ENCODE results near the gene ANXA2.

- TF ChIP-seq, protein P1, sequence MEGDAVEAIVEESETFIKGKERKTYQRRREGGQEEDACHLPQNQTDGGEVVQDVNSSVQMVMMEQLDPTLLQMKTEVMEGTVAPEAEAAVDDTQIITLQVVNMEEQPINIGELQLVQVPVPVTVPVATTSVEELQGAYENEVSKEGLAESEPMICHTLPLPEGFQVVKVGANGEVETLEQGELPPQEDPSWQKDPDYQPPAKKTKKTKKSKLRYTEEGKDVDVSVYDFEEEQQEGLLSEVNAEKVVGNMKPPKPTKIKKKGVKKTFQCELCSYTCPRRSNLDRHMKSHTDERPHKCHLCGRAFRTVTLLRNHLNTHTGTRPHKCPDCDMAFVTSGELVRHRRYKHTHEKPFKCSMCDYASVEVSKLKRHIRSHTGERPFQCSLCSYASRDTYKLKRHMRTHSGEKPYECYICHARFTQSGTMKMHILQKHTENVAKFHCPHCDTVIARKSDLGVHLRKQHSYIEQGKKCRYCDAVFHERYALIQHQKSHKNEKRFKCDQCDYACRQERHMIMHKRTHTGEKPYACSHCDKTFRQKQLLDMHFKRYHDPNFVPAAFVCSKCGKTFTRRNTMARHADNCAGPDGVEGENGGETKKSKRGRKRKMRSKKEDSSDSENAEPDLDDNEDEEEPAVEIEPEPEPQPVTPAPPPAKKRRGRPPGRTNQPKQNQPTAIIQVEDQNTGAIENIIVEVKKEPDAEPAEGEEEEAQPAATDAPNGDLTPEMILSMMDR (IDR thresholded peaks at IDR 0.05): no peak
- TF ChIP-seq PBX3 (IDR thresholded peaks at IDR 0.05): no peak
Measured at GRCh38 chr15:60346653-60347052, 51.1 kb downstream of the ANXA2 start.
